Measurements from ENCODE around the gene BOD1.

BOD1 gene

GRCh38 chr5:173581408-173582215 is 34.8 kb downstream of the BOD1 start:
- Mint-ChIP-seq H3K36me3 (ENCODE audit: low read depth) (peaks cover 5% of the 10 kb centered on the region), H3K27me3 (peaks cover 8% of the 10 kb centered on the region), H3K4me3 (no peak overlapping the region)

GRCh38 chr5:173578947-173579615 is 37.4 kb downstream of the BOD1 start:
- peaks cover 13% of the 10 kb centered on the region for H3K27me3 Mint-ChIP-seq
- H3K4me1 Mint-ChIP-seq (ENCODE audit: low read depth), result no peaks in the 10 kb centered on the region
- H3K36me3 Mint-ChIP-seq (ENCODE audit: low read depth), result no peaks in the 10 kb centered on the region
- H3K9me3 Mint-ChIP-seq, result peaks cover 6% of the 10 kb centered on the region
- no peak overlapping the region for H3K4me3 Mint-ChIP-seq
- no peak overlapping the region for H3K27ac Mint-ChIP-seq

More at GRCh38 chr5:173581408-173582215, 34.8 kb downstream of the BOD1 start:
- peaks cover 13% of the 10 kb centered on the region for H3K9me3 Mint-ChIP-seq
- H3K4me1 Mint-ChIP-seq (ENCODE audit: low read depth), result no peaks in the 10 kb centered on the region
- H3K27ac Mint-ChIP-seq, result no peak overlapping the region

GRCh38 chr5:173577817-173578216 is 38.6 kb downstream of the BOD1 start:
- Mint-ChIP-seq H3K36me3 (ENCODE audit: low read depth) (no peaks in the 10 kb centered on the region), H3K27ac (no peak overlapping the region), H3K4me1 (ENCODE audit: low read depth) (peaks cover 4% of the 10 kb centered on the region), H3K4me3 (no peak overlapping the region), H3K9me3 (peaks cover 6% of the 10 kb centered on the region), H3K27me3 (peaks cover 15% of the 10 kb centered on the region)

GRCh38 chr5:173577166-173577565 is 39.3 kb downstream of the BOD1 start:
- H3K27me3 Mint-ChIP-seq, result peaks cover 18% of the 10 kb centered on the region
- no peak overlapping the region for H3K4me3 Mint-ChIP-seq
- no peak overlapping the region for H3K27ac Mint-ChIP-seq
- no peaks in the 10 kb centered on the region for H3K36me3 Mint-ChIP-seq (ENCODE audit: low read depth)
- H3K9me3 Mint-ChIP-seq, result peaks cover 6% of the 10 kb centered on the region
- H3K4me1 Mint-ChIP-seq (ENCODE audit: low read depth), result peaks cover 6% of the 10 kb centered on the region

GRCh38 chr5:173575985-173576384 is 40.5 kb downstream of the BOD1 start:
- H3K4me3 Mint-ChIP-seq, result no peak overlapping the region
- H3K9me3 Mint-ChIP-seq, result peaks cover 6% of the 10 kb centered on the region
- H3K27me3 Mint-ChIP-seq, result peaks cover 22% of the 10 kb centered on the region
- peaks cover 6% of the 10 kb centered on the region for H3K4me1 Mint-ChIP-seq (ENCODE audit: low read depth)
- no peaks in the 10 kb centered on the region for H3K36me3 Mint-ChIP-seq (ENCODE audit: low read depth)
- no peak overlapping the region for H3K27ac Mint-ChIP-seq

GRCh38 chr5:173574983-173575382 is 41.5 kb downstream of the BOD1 start:
- Mint-ChIP-seq H3K27ac (no peak overlapping the region), H3K27me3 (peaks cover 22% of the 10 kb centered on the region), H3K36me3 (ENCODE audit: low read depth) (no peaks in the 10 kb centered on the region), H3K4me3 (no peak overlapping the region), H3K9me3 (peaks cover 6% of the 10 kb centered on the region), H3K4me1 (ENCODE audit: low read depth) (peaks cover 6% of the 10 kb centered on the region)

- no peak overlapping the region for H3K27ac Mint-ChIP-seq
- peaks cover 6% of the 10 kb centered on the region for H3K4me1 Mint-ChIP-seq (ENCODE audit: low read depth)
- H3K9me3 Mint-ChIP-seq, result no peaks in the 10 kb centered on the region
- no peak overlapping the region for H3K4me3 Mint-ChIP-seq
- H3K36me3 Mint-ChIP-seq (ENCODE audit: low read depth), result no peaks in the 10 kb centered on the region
- H3K27me3 Mint-ChIP-seq, result peaks cover 23% of the 10 kb centered on the region
Observed at GRCh38 chr5:173573126-173573960, 43.1 kb downstream of the BOD1 start.

GRCh38 chr5:173572431-173573125 is 43.9 kb downstream of the BOD1 start:
- no peaks in the 10 kb centered on the region for H3K36me3 Mint-ChIP-seq (ENCODE audit: low read depth)
- H3K27me3 Mint-ChIP-seq, result peaks cover 28% of the 10 kb centered on the region
- H3K4me1 Mint-ChIP-seq (ENCODE audit: low read depth), result peaks cover 6% of the 10 kb centered on the region
- no peak overlapping the region for H3K27ac Mint-ChIP-seq
- H3K9me3 Mint-ChIP-seq, result no peaks in the 10 kb centered on the region
- H3K4me3 Mint-ChIP-seq, result no peak overlapping the region

DNA sequence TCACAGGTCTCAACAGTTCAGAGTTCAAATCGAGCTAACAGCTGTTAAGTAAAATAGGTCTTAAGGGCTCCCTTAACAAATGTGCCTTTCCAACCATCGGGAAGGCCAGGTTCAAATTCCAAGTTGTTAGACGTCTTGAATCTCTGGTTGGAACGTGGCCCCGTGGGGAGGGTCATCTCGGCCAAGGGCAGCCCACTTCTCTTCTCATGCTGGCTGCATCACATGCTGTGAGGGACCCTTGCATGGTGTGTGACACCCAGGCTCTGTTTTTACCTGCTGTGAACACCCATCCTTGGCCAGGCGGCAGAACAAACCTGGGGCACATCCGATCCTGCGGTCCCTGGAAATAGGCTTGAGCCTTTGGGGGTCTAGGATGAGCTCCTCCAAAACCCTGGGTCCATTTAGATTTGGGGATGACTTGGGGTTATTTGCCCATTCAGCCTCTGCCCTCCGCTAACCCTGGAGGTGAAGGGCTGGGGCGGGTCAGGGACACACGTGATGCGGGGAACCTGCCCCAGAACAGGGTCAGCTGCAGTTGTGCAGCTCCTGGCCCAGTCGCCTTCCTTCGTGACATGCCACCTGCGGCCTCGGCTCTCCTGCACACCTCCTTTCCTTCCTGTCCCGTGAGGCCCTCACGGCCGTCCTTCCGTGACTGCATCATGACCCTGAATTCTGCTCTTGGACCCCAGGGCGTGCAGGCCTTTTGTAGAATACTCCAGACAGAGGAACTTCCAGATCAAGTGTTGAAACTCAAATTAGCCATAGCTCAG is 45.9 kb downstream of the BOD1 start:
- peaks cover 6% of the 10 kb centered on the region for H3K4me1 Mint-ChIP-seq (ENCODE audit: low read depth)
- H3K9me3 Mint-ChIP-seq, result no peaks in the 10 kb centered on the region
- no peaks in the 10 kb centered on the region for H3K36me3 Mint-ChIP-seq (ENCODE audit: low read depth)
- no peak overlapping the region for H3K27ac Mint-ChIP-seq
- peaks cover 28% of the 10 kb centered on the region for H3K27me3 Mint-ChIP-seq
- H3K4me3 Mint-ChIP-seq, result no peak overlapping the region

- no peaks in the 10 kb centered on the region for H3K9me3 Mint-ChIP-seq
- H3K27me3 Mint-ChIP-seq, result peaks cover 24% of the 10 kb centered on the region
- no peaks in the 10 kb centered on the region for H3K36me3 Mint-ChIP-seq (ENCODE audit: low read depth)
- no peak overlapping the region for H3K4me3 Mint-ChIP-seq
- peaks cover 6% of the 10 kb centered on the region for H3K4me1 Mint-ChIP-seq (ENCODE audit: low read depth)
- no peak overlapping the region for H3K27ac Mint-ChIP-seq
Observed at GRCh38 chr5:173568703-173569102, 47.7 kb downstream of the BOD1 start.

DNA sequence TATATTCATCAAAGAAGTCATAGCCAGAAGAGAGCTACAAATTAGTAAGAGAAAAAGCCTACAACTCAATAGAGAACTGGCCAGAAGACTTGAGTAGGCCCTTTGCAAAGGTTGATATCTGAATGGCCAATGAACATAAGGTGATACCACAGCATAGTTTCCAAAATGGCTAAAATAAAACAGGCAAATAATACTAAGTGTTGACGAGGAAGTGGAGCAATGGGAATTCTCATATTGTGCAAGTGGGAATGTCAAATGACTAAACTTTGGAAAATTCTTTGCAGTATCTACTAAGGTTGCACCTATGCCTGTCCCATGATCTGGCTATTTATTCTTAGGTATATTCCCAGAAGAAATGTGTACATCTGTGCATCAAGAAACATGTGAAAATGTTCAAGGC is 48.3 kb downstream of the BOD1 start:
- H3K4me3 Mint-ChIP-seq, result no peak overlapping the region
- H3K9me3 Mint-ChIP-seq, result peaks cover under 1% of the 10 kb centered on the region
- no peaks in the 10 kb centered on the region for H3K36me3 Mint-ChIP-seq (ENCODE audit: low read depth)
- H3K27me3 Mint-ChIP-seq, result peaks cover 23% of the 10 kb centered on the region
- peaks cover 5% of the 10 kb centered on the region for H3K4me1 Mint-ChIP-seq (ENCODE audit: low read depth)
- H3K27ac Mint-ChIP-seq, result no peak overlapping the region

GRCh38 chr5:173567548-173567947 is 48.9 kb downstream of the BOD1 start:
- H3K9me3 Mint-ChIP-seq, result peaks cover 4% of the 10 kb centered on the region
- no peaks in the 10 kb centered on the region for H3K4me1 Mint-ChIP-seq (ENCODE audit: low read depth)
- H3K4me3 Mint-ChIP-seq, result no peak overlapping the region
- no peaks in the 10 kb centered on the region for H3K36me3 Mint-ChIP-seq (ENCODE audit: low read depth)
- peaks cover 23% of the 10 kb centered on the region for H3K27me3 Mint-ChIP-seq
- H3K27ac Mint-ChIP-seq, result no peak overlapping the region

DNA sequence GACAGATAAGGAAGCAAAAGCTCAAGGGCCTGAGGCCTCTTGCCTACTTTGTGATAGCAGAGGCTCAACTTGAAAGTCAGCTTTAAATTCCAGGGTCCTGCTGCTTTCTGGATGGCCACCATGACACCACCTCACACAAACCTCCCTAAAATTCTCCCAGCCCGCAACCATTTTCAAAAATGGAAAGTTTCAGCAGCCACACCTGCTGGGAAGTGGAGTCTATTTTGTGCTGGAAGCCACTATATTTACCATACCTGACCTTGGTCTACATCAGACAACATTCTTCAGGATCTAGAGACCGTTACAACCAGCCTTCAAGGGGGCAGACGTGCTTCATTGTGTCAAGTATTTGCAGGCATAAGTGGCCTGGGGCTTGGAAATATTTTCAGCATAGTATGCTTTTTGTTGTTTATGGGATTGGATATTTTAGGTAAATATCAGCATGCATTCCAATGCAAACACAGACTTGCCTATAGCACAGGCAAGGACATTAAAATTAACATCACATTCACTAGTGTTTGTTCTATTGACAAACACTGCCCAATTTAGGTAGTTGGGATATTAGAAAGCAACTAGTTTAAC is 50.9 kb downstream of the BOD1 start:
- H3K36me3 Mint-ChIP-seq (ENCODE audit: low read depth), result no peaks in the 10 kb centered on the region
- H3K27me3 Mint-ChIP-seq, result peaks cover 24% of the 10 kb centered on the region
- no peaks in the 10 kb centered on the region for H3K4me1 Mint-ChIP-seq (ENCODE audit: low read depth)
- H3K4me3 Mint-ChIP-seq, result no peak overlapping the region
- H3K9me3 Mint-ChIP-seq, result peaks cover 14% of the 10 kb centered on the region
- no peak overlapping the region for H3K27ac Mint-ChIP-seq

GRCh38 chr5:173564106-173564505 is 52.3 kb downstream of the BOD1 start:
- no peak overlapping the region for H3K27ac Mint-ChIP-seq
- H3K36me3 Mint-ChIP-seq (ENCODE audit: low read depth), result no peaks in the 10 kb centered on the region
- no peak overlapping the region for H3K4me3 Mint-ChIP-seq
- H3K27me3 Mint-ChIP-seq, result peaks cover 24% of the 10 kb centered on the region
- H3K9me3 Mint-ChIP-seq, result peaks cover 25% of the 10 kb centered on the region
- no peaks in the 10 kb centered on the region for H3K4me1 Mint-ChIP-seq (ENCODE audit: low read depth)
